Stimulated activated naive CD8-positive, alpha-beta T cell treated with anti-CD3 and anti-CD28 coated beads, Interleukin-15, Interleukin-2, amounts not matched to agents 100 U/mL and 50 U/mL, for 24 hours (primary cell): ENCODE results near the gene PHF19.

Experiments
- ATAC-seq: fragments of 150-1000 bp; cut with Tn5 transposase; one replicate; pipeline ENCODE4 v1.10.0; 2021
- DNase-seq: peaks from one replicate; pipeline ENCODE4 v3.0.0; 2021

The PHF19 gene

DNA sequence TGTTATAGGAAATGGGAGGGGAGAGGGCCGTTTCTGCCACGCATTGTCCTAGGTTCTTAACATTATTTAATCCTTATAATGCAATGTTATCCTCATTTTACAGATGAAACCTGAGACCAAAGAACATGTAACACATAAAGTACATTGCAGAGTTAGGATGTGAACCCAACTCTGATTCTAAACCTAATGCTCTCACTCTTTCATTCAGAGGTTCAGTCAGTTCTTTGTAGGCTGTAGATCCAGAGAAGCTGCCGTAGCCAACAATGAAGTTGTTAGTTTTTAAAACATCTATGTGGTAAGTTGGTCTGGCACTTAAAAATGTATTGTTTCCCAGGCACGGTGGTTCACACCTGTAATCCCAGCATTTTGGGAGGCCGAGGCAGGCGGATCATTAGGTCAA is 23.8 kb downstream of the PHF19 start:
- no peak for DNase-seq
- ATAC-seq = no peak

DNA sequence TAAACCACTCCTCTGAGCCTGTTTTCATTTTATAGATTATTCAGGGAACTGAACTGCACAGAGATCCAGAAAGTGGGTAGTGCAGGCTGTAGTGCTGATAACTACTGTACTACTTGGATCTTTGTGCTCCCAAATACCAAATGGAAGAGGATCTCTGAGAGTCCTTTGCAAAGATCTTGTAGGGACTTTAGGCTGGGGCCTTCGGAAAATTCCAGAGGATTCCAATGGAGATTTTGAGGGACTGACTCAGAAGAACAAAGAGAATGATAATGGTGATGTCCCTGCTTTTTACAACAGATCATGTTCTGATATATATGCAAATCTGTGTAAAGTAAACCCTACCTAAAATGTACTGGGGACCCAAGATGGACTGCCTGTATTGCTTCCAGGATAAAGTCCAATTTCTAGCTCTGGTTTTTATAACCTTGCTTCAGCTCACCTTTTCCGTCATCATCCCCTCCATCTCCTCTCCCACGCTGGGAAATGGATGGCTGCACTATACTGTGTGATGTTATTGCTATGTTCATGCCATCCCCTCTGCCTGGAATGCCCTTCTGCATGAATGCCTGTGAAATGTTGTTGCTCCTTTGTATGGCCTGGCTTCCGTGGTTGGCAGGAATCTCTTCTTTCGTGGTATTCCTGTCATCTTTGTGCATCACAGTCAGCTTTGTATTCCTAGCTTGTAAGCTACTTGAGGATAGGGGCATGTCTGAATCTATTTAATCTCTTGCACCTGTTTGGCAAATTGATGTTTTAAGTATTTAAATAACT is 24.6 kb downstream of the PHF19 start:
- no peak for DNase-seq
- ATAC-seq = no peak

DNA sequence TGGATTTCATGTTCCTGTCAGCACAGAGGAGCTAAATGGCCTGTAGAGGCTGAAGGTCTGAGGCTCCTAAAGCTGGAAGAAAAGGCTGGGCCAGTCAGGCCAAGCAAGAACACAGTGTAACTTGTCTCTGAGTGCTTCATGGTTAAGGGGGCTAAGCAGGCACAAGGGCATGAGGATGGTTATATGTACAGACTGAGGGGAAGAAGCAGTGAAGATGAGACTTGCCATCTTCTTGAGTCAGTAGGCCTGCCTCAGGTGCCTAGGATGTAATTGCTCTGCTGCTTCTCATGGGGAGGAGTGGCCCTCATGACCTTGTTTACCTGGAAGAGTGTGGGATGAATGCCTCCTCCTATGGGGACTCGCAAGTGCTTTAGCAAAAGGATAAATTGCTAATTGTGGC is 25.5 kb downstream of the PHF19 start:
- no peak for ATAC-seq
- no peak for DNase-seq

DNA sequence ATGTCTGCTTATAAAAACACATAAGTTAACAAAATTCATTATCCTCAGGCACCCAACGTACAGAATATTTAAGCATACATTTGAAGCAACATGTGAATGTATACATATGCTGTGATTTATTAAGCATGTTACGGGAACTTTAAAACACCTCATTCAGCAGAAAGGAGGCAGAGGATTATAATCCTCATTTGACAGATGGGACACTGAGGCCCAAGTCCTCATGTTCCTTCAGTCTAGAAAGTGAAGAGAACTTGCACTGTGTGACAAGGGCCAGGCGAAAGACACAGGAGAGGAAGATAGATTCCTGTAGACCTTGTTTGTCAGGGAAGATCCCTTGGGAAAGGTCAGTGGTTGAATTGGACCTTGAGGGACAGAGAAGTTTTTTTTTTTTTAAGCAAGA is 26.7 kb downstream of the PHF19 start:
- ATAC-seq (no peak), DNase-seq (no peak)

DNA sequence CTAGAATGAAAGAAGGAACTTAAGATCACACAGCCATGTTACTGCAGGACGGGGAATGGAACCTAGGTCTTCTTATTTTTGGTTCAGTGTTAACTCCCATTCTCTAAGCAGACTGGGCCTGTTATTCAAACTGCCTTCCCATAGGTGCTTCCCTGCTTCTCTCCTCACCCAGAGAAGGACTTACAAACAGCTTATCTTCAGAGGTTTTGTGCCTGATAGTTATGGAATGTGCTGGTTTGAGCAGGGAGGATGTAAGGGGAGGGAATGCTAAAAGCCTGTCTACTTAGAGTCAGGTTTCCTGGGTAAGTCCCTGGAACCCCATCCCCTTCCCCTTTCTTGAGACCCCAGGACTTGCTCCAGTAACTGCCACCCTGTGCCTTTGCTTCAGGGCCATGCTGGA is 30.1 kb downstream of the PHF19 start:
- no peak for ATAC-seq
- DNase-seq = no peak

DNA sequence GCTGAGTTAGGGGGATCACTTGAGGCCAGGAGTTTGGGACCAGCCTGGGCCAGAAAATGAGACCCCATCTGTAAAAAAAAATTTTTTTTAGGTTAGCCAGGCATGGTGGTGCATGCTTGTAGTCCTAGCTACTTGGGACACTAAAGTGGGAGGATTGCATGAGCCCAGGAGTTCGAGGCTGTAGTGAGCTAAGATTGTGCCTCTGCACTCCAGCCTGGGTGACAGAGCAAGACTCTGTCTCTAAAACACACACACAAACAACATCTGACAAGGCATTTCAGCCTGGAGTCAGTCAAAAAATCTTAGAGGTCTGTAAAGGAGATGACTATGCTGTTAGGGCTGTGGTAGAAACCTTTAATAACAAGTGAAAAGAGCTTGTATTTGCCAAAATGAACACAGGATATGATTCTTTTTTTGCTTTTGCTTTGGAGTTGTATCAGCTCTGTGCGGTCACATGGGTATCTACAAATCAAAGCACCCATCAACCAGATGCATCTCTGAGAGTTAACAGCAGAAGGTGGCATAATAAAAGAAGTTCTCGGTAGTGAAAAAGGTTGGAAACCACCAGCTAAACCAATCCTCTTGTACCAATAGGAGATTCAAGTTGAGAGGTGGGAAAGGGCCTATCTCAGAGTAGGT is 30.6 kb downstream of the PHF19 start:
- DNase-seq = no peak
- ATAC-seq = peak; percentile 7

DNA sequence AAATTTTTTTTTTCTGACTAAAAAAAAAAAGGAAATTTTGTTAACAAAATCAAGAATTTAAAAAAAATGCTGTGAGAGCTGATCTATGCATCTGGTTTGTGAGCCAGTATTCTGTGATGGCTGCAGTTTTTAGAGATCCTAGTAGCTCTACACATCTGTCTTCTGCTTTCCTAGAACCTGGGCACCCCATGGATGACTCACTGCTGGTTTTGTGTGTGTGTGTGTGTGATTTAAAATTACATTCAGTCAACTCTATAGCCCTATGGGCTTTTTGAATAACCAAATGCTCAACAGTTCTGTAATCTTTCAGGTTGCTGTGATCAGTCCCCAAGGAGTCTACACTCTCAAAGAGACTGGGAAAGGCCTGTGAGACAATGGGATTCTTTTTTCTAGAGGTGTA is 31.7 kb downstream of the PHF19 start:
- peak; percentile 55 for DNase-seq
- ATAC-seq = peak; percentile 59

DNA sequence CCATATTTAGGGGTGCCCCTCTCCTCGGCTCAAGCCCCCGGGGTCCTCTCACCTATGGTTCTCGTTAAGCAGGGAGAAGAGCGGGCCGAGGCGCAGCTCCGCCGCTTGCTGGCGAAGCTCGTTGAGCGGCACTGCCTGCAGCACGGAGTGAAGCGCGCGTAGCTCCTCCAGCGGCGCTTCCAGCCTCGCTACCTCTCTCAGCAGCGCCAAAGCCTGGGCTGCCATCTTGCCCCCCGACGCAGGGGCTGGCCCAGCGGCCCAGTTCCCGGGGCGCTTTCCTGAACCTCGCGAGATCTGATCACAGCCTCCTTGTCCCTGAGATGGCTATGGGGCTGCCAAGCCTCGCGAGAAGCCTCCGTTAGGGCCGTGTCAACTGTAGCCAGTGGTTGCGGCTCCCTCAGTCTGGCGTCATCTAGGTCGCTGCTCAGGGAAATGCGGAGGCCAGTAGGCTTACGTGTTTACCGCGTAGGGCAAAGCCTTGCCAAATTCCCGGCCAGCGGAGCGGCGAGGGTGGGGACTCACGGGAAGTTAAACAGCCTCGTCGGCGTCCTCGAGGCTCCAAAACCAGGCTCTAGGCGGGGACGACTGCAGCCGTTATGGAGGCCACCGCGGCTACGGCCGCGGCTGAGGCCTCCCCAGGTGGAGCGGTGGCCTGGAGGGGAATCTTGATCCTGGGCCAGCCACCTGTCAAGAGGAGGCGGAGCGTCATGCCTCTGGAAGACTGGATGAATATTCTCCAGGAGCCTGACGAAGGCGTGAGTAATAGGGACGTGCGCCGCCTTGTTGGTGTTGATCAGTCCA is 34.1 kb downstream of the PHF19 start, which contains the start of gene PSMD5:
TSS of gene PSMD5 (minus strand) at position 238 of the 801 bp plus-strand sequence. CDS start at position 225, 13 bp downstream.
- DNase-seq (peak; percentile 97), ATAC-seq (peak; percentile 95)

DNA sequence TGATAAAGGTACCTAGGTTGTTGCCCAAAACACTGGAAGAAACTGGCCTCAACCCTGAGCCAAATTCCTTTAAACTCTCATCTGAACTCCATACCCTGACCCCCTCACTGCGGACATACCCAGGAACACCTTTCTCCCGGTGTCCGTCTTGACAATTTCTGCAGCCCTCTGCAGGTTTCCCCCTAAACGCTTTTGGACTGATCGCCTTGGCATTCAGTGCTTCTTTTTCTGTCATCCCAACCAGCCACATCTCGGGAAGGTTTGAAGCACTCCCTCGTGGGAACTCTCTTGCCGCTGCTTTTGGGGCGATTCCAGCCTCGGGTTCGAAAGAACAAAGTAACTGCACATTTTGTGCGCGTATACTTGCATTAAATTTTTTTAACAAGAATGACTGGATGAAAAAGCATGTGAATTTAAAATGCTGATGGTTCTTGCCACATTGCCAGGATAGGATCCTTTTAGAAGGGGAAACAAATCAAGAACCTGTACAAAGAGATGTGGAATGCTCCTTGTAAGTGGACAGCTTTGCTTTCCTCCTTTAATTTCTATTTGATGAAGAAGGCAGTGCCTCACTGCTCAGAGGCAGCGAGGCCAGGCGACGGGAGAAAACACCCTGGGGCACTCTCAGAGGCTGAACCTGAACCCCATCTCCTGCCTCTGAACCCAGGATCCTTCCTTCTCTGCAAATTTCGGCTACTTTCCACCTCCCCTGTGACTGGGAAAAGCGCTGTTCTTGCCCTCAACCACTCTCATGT is 34.9 kb downstream of the PHF19 start:
- no peak for DNase-seq
- ATAC-seq = no peak

DNA sequence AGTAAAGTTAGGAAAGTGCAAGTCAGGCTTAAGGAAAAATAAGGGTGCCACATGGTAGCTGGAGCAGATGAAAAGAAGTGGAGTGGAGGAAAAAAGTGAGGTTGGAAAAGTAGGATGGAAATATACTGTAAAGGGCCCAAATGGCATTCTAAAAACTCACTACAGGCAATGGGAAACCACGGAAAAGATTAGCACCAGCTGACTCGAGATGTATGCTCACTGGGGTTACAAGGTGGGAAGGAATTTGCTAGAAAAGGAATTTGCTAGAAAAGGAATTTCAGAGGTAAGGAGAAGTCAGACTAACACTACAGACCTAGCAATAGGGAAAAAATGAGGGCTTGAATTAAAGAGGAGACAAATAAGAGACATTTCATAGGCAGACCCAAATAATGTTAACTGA is 37.8 kb downstream of the PHF19 start:
- ATAC-seq = no peak
- no peak for DNase-seq

DNA sequence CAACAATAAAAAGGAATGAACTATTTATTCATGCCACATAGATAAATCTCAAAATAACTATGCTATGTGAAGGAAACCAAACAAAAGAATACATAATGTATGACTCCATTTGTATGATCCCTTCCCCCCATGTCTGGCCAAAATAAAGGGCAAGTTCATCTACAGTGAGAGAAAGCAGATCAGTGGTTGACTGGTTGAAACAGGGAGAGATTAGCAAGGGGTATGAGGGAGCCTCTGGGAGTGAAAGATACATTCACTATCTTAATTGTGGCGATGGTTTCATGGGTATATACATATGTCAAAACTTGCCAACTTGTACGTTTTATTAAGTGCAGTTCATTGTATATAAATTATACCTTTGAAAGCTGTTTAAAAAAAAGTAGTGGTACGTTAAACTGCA is 39.1 kb downstream of the PHF19 start:
- DNase-seq = no peak
- ATAC-seq = no peak

DNA sequence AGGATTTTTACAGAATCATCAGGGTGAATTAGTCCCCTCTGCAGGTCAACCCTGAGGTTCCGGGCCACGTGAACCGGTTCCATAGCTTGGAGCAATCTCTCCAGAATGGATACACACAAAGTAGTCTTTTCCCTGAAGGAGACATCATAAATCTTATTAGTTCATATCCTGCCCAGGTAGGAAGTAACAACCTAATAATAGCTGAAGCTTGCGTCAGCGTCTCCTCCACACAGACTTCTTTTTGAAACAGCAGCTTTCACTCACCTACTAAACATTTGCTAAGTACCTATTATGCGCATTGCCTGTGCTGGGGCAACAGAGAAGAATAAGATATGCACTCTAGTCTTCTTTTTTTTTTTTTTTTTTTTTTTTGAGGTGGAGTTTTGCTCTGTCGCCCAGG is 43.7 kb downstream of the PHF19 start:
- DNase-seq (no peak), ATAC-seq (no peak)

DNA sequence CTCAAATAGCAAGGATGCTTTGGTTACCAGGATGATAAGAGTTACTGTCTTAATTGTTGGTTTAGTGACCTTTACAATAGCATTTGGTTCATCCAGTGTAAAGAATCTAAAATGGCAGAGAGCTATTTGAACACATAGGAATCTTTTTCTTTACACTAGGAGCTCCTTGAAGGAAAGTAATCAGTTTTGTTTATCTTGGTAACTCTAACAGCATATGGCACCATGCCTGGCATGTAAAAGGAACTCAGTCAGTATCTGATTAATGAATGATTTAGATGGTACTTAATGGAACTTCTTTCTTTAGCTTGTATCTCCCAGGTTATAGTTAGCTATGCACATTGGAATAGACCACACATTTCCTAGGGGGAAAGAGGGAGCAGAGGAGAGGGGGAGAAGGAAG is 44.2 kb downstream of the PHF19 start:
- no peak for ATAC-seq
- no peak for DNase-seq

DNA sequence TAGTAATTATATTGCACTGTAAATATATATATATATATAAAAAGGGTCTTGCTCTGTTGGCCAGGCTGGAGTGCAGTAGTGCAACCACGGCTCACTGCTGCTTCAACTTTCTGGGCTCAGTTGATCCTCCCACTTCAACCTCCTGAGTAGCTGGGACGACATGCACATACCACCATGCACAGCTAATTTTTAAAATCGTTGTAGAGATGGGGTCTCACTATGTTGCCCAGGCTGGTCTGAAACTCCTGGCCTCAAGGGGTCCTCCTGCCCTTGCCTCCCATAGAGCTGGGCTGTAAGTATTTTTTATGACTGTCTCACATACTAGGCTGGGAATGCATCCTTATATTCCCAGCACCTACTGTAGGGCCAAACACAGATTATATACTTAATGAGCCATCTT is 46.1 kb downstream of the PHF19 start:
- ATAC-seq (no peak), DNase-seq (no peak)

DNA sequence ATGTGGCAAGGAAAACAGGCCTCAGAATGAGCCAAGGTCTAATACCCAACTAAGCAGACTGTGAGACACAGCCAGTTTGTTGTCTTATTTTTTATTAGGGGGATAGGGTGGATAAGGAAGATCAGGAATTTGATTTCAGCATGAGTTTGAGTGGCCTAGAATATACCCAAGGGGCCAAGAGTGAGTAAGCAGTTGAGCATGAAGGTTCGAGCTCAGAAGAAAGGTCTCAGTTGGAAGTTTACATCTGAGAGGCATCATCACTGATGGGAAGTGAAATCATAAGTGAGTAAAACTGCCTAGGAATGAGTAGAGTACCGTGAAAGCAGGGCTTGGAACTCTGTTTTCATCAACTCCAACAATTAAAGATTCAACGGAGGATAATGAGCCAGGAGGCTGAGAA is 46.8 kb downstream of the PHF19 start:
- DNase-seq (no peak), ATAC-seq (no peak)

DNA sequence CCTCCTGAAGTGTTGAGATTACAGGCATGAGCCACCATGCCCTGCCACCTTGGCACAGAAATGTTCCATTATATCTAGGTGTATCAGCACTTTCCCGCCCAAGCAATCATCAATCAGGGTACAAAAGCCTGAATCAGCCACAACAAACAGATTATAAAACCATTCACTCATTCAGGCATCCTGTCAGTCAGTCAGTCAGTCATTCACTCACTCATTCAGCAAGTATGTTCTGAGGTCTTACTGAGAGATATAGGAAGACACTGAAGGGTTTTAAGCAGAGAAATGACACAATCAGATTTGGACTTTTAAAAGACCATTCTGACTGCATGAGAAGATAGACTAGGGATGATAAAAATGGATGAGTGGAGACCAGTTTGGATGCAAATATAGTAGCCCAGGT is 47.3 kb downstream of the PHF19 start:
- ATAC-seq = no peak
- DNase-seq = no peak

DNA sequence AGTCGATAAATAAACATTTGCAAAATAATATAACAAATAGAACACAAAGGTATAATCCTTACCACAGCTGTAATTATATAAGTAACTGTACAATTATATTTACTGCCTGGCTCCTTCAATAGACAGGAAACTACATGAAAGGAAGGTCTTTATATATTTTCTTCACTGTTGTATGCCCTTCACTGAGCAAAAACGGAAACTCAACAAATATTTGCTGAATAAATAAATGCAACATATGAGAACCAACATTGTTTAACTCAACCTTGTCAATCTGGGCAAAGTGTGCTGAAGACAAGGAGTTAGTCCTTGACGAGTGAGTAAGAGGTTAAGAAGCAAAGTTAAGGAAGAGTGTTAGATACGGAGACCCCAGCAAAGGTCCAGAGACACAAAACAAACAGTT is 56.9 kb downstream of the PHF19 start:
- no peak for DNase-seq
- ATAC-seq = no peak

DNA sequence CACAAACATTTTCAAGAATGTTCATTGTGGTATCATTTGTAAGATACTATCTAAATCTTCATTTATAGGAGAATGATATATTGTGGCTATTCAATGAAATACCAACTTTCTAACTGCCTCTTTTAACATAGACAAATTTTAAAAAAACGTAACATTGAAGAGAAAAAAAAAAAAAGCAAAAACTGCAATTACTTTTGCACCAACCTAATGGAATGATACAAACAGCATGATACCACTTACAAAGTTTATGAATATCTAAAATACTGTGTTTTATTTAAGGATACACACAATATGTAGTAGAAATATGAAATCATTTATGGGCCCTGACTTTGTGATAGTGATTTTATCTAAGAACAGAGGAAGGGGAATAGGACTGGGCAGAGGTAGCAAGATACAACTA is 58.4 kb downstream of the PHF19 start:
- no peak for ATAC-seq
- no peak for DNase-seq

DNA sequence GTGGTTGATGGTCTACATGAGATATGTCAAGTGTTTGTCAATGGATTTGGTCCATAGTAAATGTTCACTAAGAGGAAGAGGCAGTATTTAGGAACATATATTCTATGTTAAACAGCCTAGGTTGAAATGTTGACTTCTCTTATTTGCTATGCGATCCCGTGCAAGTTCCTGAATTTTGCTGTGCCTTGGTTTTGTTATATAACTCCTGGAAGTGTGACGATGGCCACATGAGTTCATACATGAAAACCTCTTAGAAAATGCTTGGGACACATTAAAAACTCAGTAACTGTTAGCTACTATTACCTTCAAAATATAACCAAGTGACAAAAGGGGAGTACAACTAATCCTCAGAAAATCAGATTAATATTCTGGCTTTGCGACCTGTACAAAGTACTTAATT is 61.9 kb downstream of the PHF19 start:
- ATAC-seq = no peak
- no peak for DNase-seq

DNA sequence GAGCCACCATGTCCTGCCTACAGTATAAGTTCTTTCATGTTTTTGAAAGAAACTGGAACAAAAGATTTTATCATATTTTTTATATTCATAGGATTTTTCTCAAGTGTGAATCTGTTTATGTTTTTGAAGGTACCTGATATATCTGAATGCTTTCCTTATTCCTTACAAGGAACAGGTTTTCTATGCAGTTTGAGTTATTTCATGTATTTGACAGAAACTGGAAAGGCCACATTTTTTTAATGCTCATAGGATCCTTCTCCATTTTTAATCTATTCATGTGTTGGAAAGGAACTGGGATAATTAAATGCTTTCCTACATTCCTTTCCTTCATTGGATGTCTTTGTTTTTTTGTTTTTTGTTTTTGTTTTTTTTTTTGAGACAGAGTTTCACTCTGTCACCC is 68.1 kb downstream of the PHF19 start:
- DNase-seq (no peak), ATAC-seq (no peak)

DNA sequence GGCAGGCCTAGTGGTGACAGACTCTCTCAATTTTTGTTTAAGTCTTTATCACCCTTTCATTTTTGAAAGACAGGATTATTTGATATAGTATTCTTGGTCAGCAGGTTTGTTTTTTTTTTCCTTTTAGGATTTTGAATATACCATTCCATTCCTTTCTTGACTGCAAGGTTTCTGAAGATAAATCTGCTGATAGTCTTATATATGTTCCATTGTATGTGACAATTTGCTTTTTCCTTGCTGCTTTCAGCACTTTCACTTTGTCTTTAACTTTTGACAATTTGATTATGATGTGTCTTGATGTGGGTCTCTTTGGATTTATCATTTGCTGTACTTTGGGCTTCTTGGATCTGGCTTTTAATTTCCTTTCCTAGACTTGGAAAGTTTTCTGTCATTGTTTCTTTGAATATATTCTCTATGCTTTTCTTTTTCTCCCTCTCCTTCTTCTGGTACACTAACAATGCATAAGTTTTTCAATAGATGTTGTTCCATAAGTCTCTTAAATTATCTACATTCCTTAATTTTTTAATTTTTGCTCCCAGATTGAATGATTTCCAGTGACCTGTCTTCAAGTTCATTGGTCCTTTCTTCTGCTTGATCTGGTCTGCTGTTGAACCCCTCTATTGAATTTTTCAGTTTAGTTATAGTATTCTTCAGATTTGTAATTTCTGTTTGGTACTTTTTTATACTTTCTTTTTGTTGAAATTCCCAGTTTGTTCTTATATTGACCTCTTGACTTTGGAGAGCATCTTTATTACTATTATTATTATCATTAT is 69.2 kb downstream of the PHF19 start:
- ATAC-seq (no peak), DNase-seq (no peak)
